MCF 10A (cell line): ENCODE data around the gene UMAD1. TPM values are rescaled to one million over a fixed set of nuclear protein-coding genes. Genes with fewer than 3 reads are reported as not detected.

Experiments
- BruUV-seq: library from RNA; stranded (reverse); fragments of 400-500 nt; replicated peaks from 2 replicates; lab custom pipeline; 2021; lab: Mats Ljungman, UMichigan
- CTCF ChIA-PET: fragments of 300-600 bp; sonication (Branson Sonifier 250); formaldehyde crosslinking; extraction: SDS; loops from one replicate; lab custom pipeline; 2021; ENCODE audit warnings: antibody characterized with exemption, inconsistent platforms; lab: Yijun Ruan, JAX
- POLR2A ChIA-PET: fragments of 300-600, 350-650 bp; sonication (Branson Sonifier 250); formaldehyde crosslinking; extraction: SDS; loops from one replicate; lab custom pipeline; 2020; ENCODE audit warnings: antibody characterized with exemption, inconsistent platforms; lab: Yijun Ruan, JAX
- DNase-seq: peaks from one replicate; pipeline ENCODE4 v3.0.0-alpha.2; 2018; ENCODE audit not compliant: unreplicated experiment
- H3K27ac Mint-ChIP-seq: one replicate; pipeline ENCODE4 v1.8.0; 2022; ENCODE audit warnings: mild to moderate bottlenecking, low read depth, mixed read lengths; ENCODE audit not compliant: unreplicated experiment
- H3K27me3 Mint-ChIP-seq: one replicate; pipeline ENCODE4 v1.8.0; 2022; ENCODE audit warnings: mixed read lengths; ENCODE audit not compliant: insufficient read depth, unreplicated experiment
- H3K36me3 Mint-ChIP-seq: one replicate; pipeline ENCODE4 v1.8.0; 2022; ENCODE audit warnings: mild to moderate bottlenecking, moderate library complexity, mixed read lengths; ENCODE audit not compliant: insufficient read depth, unreplicated experiment
- H3K4me1 Mint-ChIP-seq: one replicate; pipeline ENCODE4 v1.8.0; 2022; ENCODE audit warnings: mixed read lengths; ENCODE audit not compliant: insufficient read depth, unreplicated experiment
- H3K4me3 Mint-ChIP-seq: one replicate; pipeline ENCODE4 v1.8.0; 2022; ENCODE audit warnings: mild to moderate bottlenecking, moderate library complexity, mixed read lengths; ENCODE audit not compliant: unreplicated experiment
- H3K9me3 Mint-ChIP-seq: one replicate; pipeline ENCODE4 v1.8.0; 2022; ENCODE audit warnings: mixed read lengths; ENCODE audit not compliant: unreplicated experiment
- CTCF ChIP-seq: fragments of 200-600 bp; IDR thresholded peaks from one replicate; pipeline ENCODE4 v1.8.0; 2022; ENCODE audit warnings: antibody characterized with exemption, mild to moderate bottlenecking; ENCODE audit not compliant: unreplicated experiment
- intact Hi-C: fragments of 100-400 bp; cut with micrococcal nuclease; formaldehyde crosslinking; loops from 2 replicates; pipeline ENCODE4 v1.14.1; 2022
- total RNA-seq: library from RNA; stranded (reverse); gene quantifications from 2 replicates; pipeline ENCODE4 v1.2.3, GENCODE V29; 2022

UMAD1 gene
- total RNA-seq, 1 experiment from 2014 or later: 7.1 TPM

DNA sequence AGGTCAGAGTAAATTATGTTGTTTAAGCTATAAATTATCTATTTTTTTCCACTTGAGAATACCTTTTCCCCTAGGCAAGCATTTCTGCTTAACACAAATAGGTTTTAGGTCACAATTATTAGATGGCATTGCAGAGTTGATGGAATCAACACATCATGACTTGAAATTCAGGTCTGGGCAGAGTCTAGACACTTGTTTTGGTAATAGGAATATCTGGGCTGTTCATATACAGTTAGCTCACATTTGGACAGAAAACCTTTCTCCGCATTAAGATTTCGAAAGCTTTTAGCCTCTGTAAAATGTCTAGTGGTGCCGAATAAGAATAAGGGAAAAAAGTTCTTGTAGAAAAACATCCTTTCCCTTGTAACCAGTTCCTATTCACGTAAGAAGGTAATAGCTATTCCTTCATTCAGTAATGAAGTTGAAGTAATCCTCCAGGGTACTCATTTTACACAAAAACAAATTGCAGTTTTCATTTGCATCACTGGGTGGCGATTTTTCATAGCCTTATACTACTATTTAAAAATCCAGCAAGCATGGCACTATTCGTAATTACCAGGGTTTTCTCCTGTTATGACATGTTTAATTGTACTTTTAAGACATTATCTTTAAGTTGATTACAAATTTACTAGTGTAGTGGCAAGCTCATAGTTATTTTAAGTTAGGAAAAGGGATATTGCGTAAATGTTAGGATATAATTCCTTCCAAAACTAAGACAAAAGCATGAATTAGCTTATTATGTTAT is 40.8 kb downstream of the UMAD1 start:
- intact Hi-C loops: loop anchor here (1.0 to 5.0 kb wide), 7 partner anchors 61 to 615 kb away; no protein-coding TSS in a partner anchor

DNA sequence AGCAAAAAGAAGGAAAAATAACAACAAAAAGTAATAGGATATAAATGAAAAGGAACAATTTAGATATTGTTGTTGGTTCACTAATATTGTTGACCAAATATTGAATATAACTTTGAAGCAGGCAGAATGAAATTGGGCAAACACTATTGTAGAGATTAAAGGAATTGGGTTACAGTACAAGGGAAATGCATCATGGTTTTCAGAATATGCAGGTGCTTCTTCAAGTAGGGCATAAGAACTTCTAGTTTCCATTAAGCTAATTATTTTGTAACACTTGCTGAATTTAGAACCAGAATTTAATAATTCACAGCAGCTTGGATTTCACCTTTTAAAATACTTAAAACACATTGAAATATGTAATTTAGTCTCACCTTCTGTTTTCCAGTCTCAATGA is 41.4 kb downstream of the UMAD1 start:
- no peak for DNase-seq
- intact Hi-C loops: loop anchor here (1.0 to 5.0 kb wide), 7 partner anchors 60 to 614 kb away; no protein-coding TSS in a partner anchor
- POLR2A ChIA-PET: interaction anchor here (0.6 to 3.7 kb wide), 18 partner anchors 11 to 578 kb away, joined by 3 to 60 read pairs (median 6); partner anchors contain the start of genes GLCCI1, RPA3 and UMAD1
- BruUV-seq: no TSS peak
- peaks cover 15% of the 10 kb centered on the region for H3K4me1 Mint-ChIP-seq
- H3K9me3 Mint-ChIP-seq: peaks cover 7% of the 10 kb centered on the region
- CTCF ChIA-PET: interaction anchor here (0.6 to 3.3 kb wide), 42 partner anchors 8 to 614 kb away, joined by 3 to 90 read pairs (median 5); partner anchors contain the start of genes GLCCI1, RPA3 and UMAD1
- peaks cover 8% of the 10 kb centered on the region for H3K36me3 Mint-ChIP-seq
- peak overlapping the region; percentile 75 for H3K27ac Mint-ChIP-seq
- no peaks in the 10 kb centered on the region for H3K27me3 Mint-ChIP-seq
- H3K4me3 Mint-ChIP-seq: no peak overlapping the region
- no peak for TF ChIP-seq CTCF

More for the DNA sequence above, 40.8 kb downstream of the UMAD1 start:
- Mint-ChIP-seq H3K9me3 (peaks cover 7% of the 10 kb centered on the region), H3K27me3 (no peaks in the 10 kb centered on the region), H3K4me3 (no peak overlapping the region), H3K4me1 (peaks cover 15% of the 10 kb centered on the region), H3K27ac (peak overlapping the region; percentile 75), H3K36me3 (peaks cover 8% of the 10 kb centered on the region)
- POLR2A ChIA-PET: interaction anchor here (0.6 to 3.7 kb wide), 24 partner anchors 11 to 578 kb away, joined by 3 to 60 read pairs (median 4); partner anchors contain the start of genes GLCCI1, RPA3 and UMAD1
- peak; percentile 47 for TF ChIP-seq CTCF
- CTCF ChIA-PET: interaction anchor here (0.6 to 3.3 kb wide), 50 partner anchors 9 to 615 kb away, joined by 3 to 90 read pairs (median 5); partner anchors contain the start of genes GLCCI1, RPA3 and UMAD1
- BruUV-seq: no TSS peak
- DNase-seq: peak; percentile 77

GRCh38 chr7:7682861-7683260 is 42.3 kb downstream of the UMAD1 start:
- CTCF ChIA-PET: interaction anchor here (1.2 to 2.6 kb wide), 2 partner anchors 36 to 353 kb away, joined by 3 to 23 read pairs; partner anchors contain the start of gene RPA3
- Mint-ChIP-seq H3K27ac (no peak overlapping the region), H3K27me3 (no peaks in the 10 kb centered on the region), H3K9me3 (peaks cover 7% of the 10 kb centered on the region), H3K36me3 (peaks cover 4% of the 10 kb centered on the region), H3K4me3 (no peak overlapping the region), H3K4me1 (peaks cover 15% of the 10 kb centered on the region)
- POLR2A ChIA-PET: interaction anchor here (0.6 to 3.7 kb wide), 8 partner anchors 10 to 513 kb away, joined by 3 to 60 read pairs (median 9); partner anchors contain the start of genes RPA3 and UMAD1
- no TSS peak for BruUV-seq
- no peak for TF ChIP-seq CTCF
- no peak for DNase-seq
- intact Hi-C loops: loop anchor here (5.0 kb wide), 1 partner anchor 59 kb away; no protein-coding TSS in a partner anchor
